HG03045 (cell line): ENCODE measurements around the gene BRDT.

Experiments used
- ATAC-seq: cut with Tn5 transposase; IDR thresholded peaks from one replicate; pipeline ENCODE4 v1.9.1; 2021; ENCODE audit warnings: mild to moderate bottlenecking, moderate library complexity; ENCODE audit not compliant: unreplicated experiment

The BRDT gene

GRCh38 chr1:91949356-91949699 is at the start of gene BRDT:
Gene BRDT (plus strand): TSS chr1:91949401. CDS start chr1:91962755, 13,354 bp downstream.
- ATAC-seq, result no peak

- no peak for ATAC-seq
These were observed 48.6 kb upstream of the BRDT start for GRCh38 chr1:91900562-91900961.

GRCh38 chr1:91901231-91901630 is 48.0 kb upstream of the BRDT start:
- no peak for ATAC-seq

- ATAC-seq, result no peak
These were observed 36.9 kb upstream of the BRDT start for GRCh38 chr1:91912266-91912665.

- no peak for ATAC-seq
These were observed 36.2 kb upstream of the BRDT start for GRCh38 chr1:91913018-91913417.

GRCh38 chr1:91916046-91916445 is 33.2 kb upstream of the BRDT start:
- no peak for ATAC-seq

GRCh38 chr1:91916811-91917460 is 32.3 kb upstream of the BRDT start:
- ATAC-seq, result no peak

GRCh38 chr1:91919962-91920361 is 29.2 kb upstream of the BRDT start:
- no peak for ATAC-seq

GRCh38 chr1:91924146-91924545 is 25.1 kb upstream of the BRDT start:
- ATAC-seq, result no peak

GRCh38 chr1:91925644-91926435 is 23.4 kb upstream of the BRDT start:
- no peak for ATAC-seq

- no peak for ATAC-seq
These were observed 21.2 kb upstream of the BRDT start for GRCh38 chr1:91928026-91928425.

- ATAC-seq, result no peak
These were observed 20.0 kb upstream of the BRDT start for GRCh38 chr1:91929250-91929649.

GRCh38 chr1:91937613-91938012 is 11.6 kb upstream of the BRDT start:
- no peak for ATAC-seq

GRCh38 chr1:91940496-91940895 is 8.7 kb upstream of the BRDT start:
- ATAC-seq, result no peak

- ATAC-seq, result no peak
These were observed 5.1 kb upstream of the BRDT start for GRCh38 chr1:91944087-91944486.

- ATAC-seq, result no peak
These were observed 1.1 kb upstream of the BRDT start for GRCh38 chr1:91948097-91948496.

GRCh38 chr1:91948501-91949355 is 473 bp upstream of the BRDT start:
- ATAC-seq, result no peak

GRCh38 chr1:91952187-91952586 is 3.0 kb downstream of the BRDT start:
- ATAC-seq, result no peak

- ATAC-seq, result no peak
These were observed 9.7 kb downstream of the BRDT start for GRCh38 chr1:91958926-91959325.

- no peak for ATAC-seq
These were observed 19.1 kb downstream of the BRDT start for GRCh38 chr1:91968334-91968733.

- no peak for ATAC-seq
These were observed 30.2 kb downstream of the BRDT start for GRCh38 chr1:91979383-91979782.

GRCh38 chr1:91980663-91981062 is 31.5 kb downstream of the BRDT start:
- ATAC-seq, result no peak
